HFF-Myc (cell line): Measurements from ENCODE around the gene YBEY.

Experiments used
- DNase-seq: peaks from one replicate; pipeline ENCODE4 v3.0.0-alpha.2; 2011; ENCODE audit warnings: low read depth; ENCODE audit errors: extremely low read depth
- H3K4me3 ChIP-seq: replicated peaks from 2 replicates; pipeline ENCODE4 v1.5.1; 2011; ENCODE audit warnings: low read depth, mild to moderate bottlenecking, control low read depth, low read length
- TF ChIP-seq, protein P1 (sequence below): IDR thresholded peaks from 2 replicates; pipeline ENCODE4 v1.5.1; 2012; ENCODE audit warnings: mild to moderate bottlenecking, low read depth, low read length, control low read depth; ENCODE audit errors: missing control alignments

Gene YBEY

DNA sequence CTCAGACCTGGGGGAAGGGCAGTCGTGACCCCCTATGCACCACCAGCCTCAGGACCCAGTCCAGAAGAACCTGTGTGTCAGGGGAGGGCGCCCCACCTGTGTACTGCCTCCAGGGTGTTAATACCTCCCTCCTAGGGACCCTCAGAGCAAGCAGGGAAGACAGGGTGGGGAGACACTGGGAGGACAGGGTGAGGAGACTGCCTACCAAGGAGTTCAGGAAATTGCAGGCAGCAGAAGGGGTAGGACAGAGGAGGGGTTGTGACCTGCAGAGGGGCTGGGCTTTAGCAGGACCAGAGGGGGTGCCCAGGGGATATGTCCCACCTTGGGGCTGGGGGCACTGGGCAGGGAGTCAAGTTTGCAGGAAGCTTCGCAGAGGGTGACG lies 32.3 kb downstream of the YBEY start:
- no peak overlapping the region for H3K4me3 ChIP-seq
- TF ChIP-seq, protein P1, sequence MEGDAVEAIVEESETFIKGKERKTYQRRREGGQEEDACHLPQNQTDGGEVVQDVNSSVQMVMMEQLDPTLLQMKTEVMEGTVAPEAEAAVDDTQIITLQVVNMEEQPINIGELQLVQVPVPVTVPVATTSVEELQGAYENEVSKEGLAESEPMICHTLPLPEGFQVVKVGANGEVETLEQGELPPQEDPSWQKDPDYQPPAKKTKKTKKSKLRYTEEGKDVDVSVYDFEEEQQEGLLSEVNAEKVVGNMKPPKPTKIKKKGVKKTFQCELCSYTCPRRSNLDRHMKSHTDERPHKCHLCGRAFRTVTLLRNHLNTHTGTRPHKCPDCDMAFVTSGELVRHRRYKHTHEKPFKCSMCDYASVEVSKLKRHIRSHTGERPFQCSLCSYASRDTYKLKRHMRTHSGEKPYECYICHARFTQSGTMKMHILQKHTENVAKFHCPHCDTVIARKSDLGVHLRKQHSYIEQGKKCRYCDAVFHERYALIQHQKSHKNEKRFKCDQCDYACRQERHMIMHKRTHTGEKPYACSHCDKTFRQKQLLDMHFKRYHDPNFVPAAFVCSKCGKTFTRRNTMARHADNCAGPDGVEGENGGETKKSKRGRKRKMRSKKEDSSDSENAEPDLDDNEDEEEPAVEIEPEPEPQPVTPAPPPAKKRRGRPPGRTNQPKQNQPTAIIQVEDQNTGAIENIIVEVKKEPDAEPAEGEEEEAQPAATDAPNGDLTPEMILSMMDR = no peak
- DNase-seq = no peak

DNA sequence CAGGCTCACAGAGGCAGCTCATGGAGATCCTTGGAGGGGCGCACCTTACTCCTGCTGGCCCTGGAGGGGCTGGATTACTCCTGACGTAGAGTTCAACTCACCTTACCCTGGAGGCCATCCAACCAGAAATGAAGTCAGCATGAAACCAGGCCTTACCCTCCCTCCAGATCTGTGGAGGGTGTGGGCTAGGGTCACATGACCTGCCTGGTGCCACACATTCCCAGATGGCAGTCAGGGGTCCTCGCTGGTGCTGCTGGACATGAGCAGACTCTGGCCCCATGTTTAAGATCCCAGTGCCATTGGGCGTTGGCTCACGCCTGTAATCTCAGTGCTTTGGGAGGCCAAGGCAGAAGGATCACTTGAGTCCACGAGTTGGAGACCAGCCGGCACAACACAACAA lies 33.0 kb downstream of the YBEY start:
- no peak overlapping the region for H3K4me3 ChIP-seq
- TF ChIP-seq, protein P1 = no peak
- no peak for DNase-seq

DNA sequence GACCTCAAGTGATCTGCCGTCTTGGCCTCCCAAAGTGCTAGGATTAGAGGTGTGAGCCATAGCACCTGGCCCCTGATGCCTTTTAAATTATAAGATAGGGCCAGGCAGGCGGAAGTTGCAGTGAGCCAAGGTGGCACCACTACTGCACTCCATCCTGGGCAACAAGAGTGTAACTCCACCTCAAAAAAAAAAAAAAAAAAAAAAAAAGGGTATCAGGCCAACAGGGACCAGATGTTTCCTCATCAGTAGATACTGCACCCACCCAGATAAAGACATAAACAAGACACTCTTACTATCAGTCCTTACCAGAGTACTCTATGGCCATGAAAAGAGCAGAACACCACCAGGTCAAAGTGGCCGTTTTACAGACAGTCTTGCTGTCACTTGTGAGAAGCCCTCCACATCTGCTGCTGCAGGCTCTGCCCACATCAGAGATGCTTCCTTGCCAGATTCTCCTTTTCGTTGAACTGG lies 34.2 kb downstream of the YBEY start:
- peak overlapping the region; percentile 95 for H3K4me3 ChIP-seq
- no peak for DNase-seq
- TF ChIP-seq, protein P1 = no peak

DNA sequence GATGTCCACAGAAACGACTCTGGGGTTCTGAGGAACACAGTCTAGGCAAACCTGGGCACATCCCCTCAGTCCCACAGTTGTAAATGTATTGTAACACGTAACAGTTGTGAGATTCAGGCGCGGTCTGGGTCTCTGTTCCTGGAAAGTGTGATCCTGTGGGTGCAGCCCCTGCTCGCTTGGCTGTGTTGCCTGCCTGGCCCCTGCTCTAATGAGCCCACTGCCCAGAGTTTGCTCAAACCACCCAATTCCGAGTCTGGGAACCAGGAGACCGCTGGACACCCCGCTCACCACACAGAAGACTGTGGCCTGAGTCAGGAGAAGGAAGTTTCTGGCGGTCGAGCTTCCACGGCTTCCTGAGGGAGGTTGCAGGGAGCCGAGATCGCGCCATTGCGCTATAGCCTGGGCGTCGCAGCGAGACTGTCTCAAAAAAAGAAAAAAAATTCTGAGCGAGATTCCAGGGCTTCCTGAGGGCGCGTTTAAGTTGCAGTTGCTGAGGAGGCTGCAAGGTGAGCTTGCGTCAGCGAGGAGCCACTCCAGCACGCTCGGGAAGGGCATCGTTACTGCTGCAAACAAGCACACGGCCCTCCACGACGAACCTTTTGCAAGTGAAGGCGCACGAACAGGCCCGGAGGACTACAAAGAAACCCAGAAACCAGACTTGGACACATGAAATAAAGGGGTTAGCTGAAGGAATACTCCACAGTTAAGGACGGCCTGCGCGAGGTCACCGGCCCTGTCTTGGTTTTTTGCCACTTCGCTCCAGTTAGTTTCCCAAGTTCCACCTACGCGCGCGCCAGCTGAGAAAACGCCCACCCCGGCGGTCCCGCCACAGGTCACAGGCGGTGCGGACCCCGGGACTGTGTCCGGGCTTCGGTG lies 36.4 kb downstream of the YBEY start:
- DNase-seq = no peak
- H3K4me3 ChIP-seq = peak overlapping the region; percentile 95
- TF ChIP-seq, protein P1 = no peak

DNA sequence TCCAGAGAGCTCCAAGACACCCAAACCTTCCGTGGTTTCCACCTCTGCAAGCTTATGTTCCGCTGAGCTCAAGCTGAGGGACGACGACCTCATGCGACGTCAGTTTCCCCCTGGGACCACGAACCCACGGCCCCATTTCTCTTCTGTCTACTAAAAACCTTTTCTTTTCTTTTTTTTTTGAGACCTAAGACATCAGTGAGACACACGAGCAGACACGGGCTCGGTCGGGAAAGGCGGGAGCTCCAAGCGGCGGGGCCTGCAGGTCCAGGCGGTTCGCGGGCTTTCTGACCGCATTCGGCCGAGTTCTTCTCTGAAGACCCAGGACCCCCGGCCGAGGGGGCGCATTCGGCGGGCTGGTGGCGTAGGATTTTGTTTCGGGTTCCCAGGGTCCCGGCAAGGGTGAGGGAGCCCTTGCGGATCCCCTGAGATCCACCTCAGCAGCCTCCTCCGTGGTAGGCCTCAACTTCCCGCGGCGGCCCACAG lies 37.1 kb downstream of the YBEY start:
- no peak for DNase-seq
- peak overlapping the region; percentile 95 for H3K4me3 ChIP-seq
- TF ChIP-seq, protein P1 = no peak

DNA sequence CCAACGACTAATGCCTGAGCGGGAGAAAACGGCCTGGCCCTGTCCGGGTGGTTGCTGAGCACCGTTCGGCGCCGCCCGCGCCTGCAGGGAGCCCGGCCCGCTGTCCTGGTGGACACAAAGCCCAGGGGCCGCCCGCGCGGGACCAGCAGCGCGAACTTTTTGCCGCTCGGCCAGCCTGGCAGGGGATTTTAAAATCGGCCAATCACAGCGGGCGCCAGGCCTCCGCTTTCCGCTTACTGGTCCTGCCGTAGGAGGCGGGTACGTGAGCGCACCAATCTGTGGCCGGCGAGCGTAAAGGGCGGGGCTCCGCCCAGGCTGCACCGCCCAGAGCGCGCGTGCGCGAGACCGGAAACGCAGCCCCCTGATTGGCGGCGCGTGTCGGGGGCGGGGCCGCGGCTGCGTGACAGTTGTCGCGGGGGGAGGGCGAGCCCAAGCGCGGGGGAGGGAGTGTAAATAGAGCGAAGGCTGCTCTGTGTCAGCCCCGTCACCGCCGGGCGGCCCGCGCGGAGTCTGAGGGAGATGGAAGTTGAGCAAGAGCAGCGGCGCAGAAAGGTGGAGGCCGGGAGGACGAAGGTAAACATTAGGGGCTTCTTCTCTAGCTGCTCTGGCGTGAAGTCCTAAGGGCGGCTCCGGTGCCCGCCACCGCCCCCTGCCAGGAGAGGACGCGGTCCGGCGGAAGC lies 37.7 kb downstream of the YBEY start, which contains the start of the genes C21orf58 and PCNT:
Gene C21orf58 (minus strand): TSS at position 161 of the 680 bp plus-strand sequence. CDS start 1,132 bp downstream, outside the sequence.
Gene PCNT (plus strand): TSS at position 447 of the 680 bp plus-strand sequence. CDS start 73 bp downstream, at position 520.
- DNase-seq = peak; percentile 90
- TF ChIP-seq, protein P1 = no peak
- peak within 1 kb of the TSS; percentile 95 for H3K4me3 ChIP-seq
